HCT116 (cell line): ENCODE measurements around the gene LINGO4.

ENCODE experiments used
- CBX3 ChIP-seq: IDR thresholded peaks from 2 replicates; pipeline ENCODE4 v1.6.1; 2012; ENCODE audit warnings: low read depth
- EZH2 ChIP-seq: fragments of 200-600 bp; sonication (generic); IDR thresholded peaks from 2 replicates; pipeline ENCODE4 v1.6.1; 2017; ENCODE audit warnings: antibody characterized with exemption, mixed run types
- EZH2phosphoT487 ChIP-seq: fragments of 200-600 bp; IDR thresholded peaks from 2 replicates; pipeline ENCODE4 v1.6.1; 2018; ENCODE audit warnings: antibody characterized with exemption, borderline replicate concordance
- MAX ChIP-seq: IDR thresholded peaks from 2 replicates; pipeline ENCODE4 v1.6.1; 2012
- POLR2A ChIP-seq: IDR thresholded peaks from 2 replicates; pipeline ENCODE4 v1.7.0; 2011; ENCODE audit warnings: borderline replicate concordance; ENCODE audit not compliant: insufficient read depth, insufficient read length; ENCODE audit errors: extremely low read depth
- POLR2AphosphoS5 ChIP-seq: IDR thresholded peaks from 2 replicates; pipeline ENCODE4 v1.6.1; 2011; ENCODE audit warnings: mild to moderate bottlenecking, low read depth, low read length, moderate library complexity
- SIN3A ChIP-seq: IDR thresholded peaks from 2 replicates; pipeline ENCODE4 v1.6.1; 2012; ENCODE audit warnings: low read depth
- SRF ChIP-seq: IDR thresholded peaks from 2 replicates; pipeline ENCODE4 v1.6.1; 2012; ENCODE audit warnings: low read depth
- YY1 ChIP-seq: IDR thresholded peaks from 2 replicates; pipeline ENCODE4 v1.6.1; 2011; ENCODE audit warnings: low read length, low read depth, moderate library complexity, mild to moderate bottlenecking; ENCODE audit not compliant: insufficient replicate concordance; ENCODE audit errors: extremely low read depth
- TF ChIP-seq, protein P1 (sequence below), 3 experiments: fragments of 200-600 bp in 1 of 3; sonication (generic) in 1 of 3; IDR thresholded peaks in 2 of 3; conservative IDR thresholded peaks in 1 of 3; 2 replicates each; pipeline ENCODE4 v1.5.1; 2012 to 2017; ENCODE audit warnings: low read depth in 2 of 3, low read length in 2 of 3, antibody characterized with exemption in 1 of 3, borderline replicate concordance in 1 of 3, control low read depth in 1 of 3, mild to moderate bottlenecking in 1 of 3, mixed read lengths in 1 of 3, mixed run types in 1 of 3, moderate library complexity in 1 of 3; ENCODE audit not compliant: insufficient read depth in 1 of 3
- TF ChIP-seq, protein P2 (sequence below): IDR thresholded peaks from 2 replicates; pipeline ENCODE4 v1.6.1; 2012; ENCODE audit warnings: low read depth

GRCh38 chr1:151825204-151825603, 20.0 kb upstream of the LINGO4 start:
- TF ChIP-seq EZH2 (no peak), YY1 (no peak), POLR2A (no peak), MAX (no peak), POLR2AphosphoS5 (no peak), SRF (no peak), CBX3 (no peak), SIN3A (no peak), EZH2phosphoT487 (no peak)
- TF ChIP-seq, protein P1, sequence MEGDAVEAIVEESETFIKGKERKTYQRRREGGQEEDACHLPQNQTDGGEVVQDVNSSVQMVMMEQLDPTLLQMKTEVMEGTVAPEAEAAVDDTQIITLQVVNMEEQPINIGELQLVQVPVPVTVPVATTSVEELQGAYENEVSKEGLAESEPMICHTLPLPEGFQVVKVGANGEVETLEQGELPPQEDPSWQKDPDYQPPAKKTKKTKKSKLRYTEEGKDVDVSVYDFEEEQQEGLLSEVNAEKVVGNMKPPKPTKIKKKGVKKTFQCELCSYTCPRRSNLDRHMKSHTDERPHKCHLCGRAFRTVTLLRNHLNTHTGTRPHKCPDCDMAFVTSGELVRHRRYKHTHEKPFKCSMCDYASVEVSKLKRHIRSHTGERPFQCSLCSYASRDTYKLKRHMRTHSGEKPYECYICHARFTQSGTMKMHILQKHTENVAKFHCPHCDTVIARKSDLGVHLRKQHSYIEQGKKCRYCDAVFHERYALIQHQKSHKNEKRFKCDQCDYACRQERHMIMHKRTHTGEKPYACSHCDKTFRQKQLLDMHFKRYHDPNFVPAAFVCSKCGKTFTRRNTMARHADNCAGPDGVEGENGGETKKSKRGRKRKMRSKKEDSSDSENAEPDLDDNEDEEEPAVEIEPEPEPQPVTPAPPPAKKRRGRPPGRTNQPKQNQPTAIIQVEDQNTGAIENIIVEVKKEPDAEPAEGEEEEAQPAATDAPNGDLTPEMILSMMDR (IDR thresholded peaks at IDR 0.05 in 2 of 3, conservative IDR thresholded peaks at IDR 0.05 in 1 of 3; ENCODE audit: borderline replicate concordance in 1 of 3, insufficient read depth in 1 of 3, low read depth in 2 of 3, low read length in 2 of 3) = no peak
- TF ChIP-seq, protein P2, sequence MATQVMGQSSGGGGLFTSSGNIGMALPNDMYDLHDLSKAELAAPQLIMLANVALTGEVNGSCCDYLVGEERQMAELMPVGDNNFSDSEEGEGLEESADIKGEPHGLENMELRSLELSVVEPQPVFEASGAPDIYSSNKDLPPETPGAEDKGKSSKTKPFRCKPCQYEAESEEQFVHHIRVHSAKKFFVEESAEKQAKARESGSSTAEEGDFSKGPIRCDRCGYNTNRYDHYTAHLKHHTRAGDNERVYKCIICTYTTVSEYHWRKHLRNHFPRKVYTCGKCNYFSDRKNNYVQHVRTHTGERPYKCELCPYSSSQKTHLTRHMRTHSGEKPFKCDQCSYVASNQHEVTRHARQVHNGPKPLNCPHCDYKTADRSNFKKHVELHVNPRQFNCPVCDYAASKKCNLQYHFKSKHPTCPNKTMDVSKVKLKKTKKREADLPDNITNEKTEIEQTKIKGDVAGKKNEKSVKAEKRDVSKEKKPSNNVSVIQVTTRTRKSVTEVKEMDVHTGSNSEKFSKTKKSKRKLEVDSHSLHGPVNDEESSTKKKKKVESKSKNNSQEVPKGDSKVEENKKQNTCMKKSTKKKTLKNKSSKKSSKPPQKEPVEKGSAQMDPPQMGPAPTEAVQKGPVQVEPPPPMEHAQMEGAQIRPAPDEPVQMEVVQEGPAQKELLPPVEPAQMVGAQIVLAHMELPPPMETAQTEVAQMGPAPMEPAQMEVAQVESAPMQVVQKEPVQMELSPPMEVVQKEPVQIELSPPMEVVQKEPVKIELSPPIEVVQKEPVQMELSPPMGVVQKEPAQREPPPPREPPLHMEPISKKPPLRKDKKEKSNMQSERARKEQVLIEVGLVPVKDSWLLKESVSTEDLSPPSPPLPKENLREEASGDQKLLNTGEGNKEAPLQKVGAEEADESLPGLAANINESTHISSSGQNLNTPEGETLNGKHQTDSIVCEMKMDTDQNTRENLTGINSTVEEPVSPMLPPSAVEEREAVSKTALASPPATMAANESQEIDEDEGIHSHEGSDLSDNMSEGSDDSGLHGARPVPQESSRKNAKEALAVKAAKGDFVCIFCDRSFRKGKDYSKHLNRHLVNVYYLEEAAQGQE = no peak
